ENCODE results near the gene SLC35G2.
"Not testable (repeated sequence)": the region's sequence is repeated elsewhere in the genome, so short reads cannot be mapped to it uniquely, and the experiment has no call there.

Gene SLC35G2

GRCh38 chr3:136891934-136892855 is 73.3 kb downstream of the SLC35G2 start:
- DNase-seq = no peak

GRCh38 chr3:136893848-136894443 is 75.0 kb downstream of the SLC35G2 start:
- DNase-seq = peak; percentile 71

- not testable (repeated sequence) for DNase-seq
These were observed 78.2 kb downstream of the SLC35G2 start for GRCh38 chr3:136897171-136897570.

- DNase-seq = no peak
These were observed 79.6 kb downstream of the SLC35G2 start for GRCh38 chr3:136898549-136898948.

GRCh38 chr3:136898954-136899353 is 80.0 kb downstream of the SLC35G2 start:
- DNase-seq = no peak

GRCh38 chr3:136899622-136900158 is 80.8 kb downstream of the SLC35G2 start:
- no peak for DNase-seq

GRCh38 chr3:136900694-136901093 is 81.8 kb downstream of the SLC35G2 start:
- DNase-seq = not testable (repeated sequence)

GRCh38 chr3:136901391-136901790 is 82.5 kb downstream of the SLC35G2 start:
- no peak for DNase-seq

- DNase-seq = not testable (repeated sequence)
These were observed 83.6 kb downstream of the SLC35G2 start for GRCh38 chr3:136902530-136902929.

GRCh38 chr3:136903899-136904298 is 85.0 kb downstream of the SLC35G2 start:
- no peak for DNase-seq

- DNase-seq = no peak
These were observed 85.8 kb downstream of the SLC35G2 start for GRCh38 chr3:136904746-136905145.

Measured in fibroblast of skin of right quadriceps (primary cell).